Nephron progenitor cell (in vitro differentiated cells): Measurements from ENCODE around the gene ZDHHC13.

Experiments
- DNase-seq: peaks from one replicate; pipeline ENCODE4 v3.0.0; 2021
- H3K27ac Mint-ChIP-seq: 2 replicates; pipeline ENCODE4 v1.8.0; 2021; ENCODE audit warnings: mild to moderate bottlenecking, moderate library complexity, mixed read lengths
- H3K27me3 Mint-ChIP-seq: 2 replicates; pipeline ENCODE4 v1.8.0; 2021; ENCODE audit warnings: mild to moderate bottlenecking, low read depth, mixed read lengths; ENCODE audit not compliant: poor library complexity
- H3K36me3 Mint-ChIP-seq: 2 replicates; pipeline ENCODE4 v1.8.0; 2021; ENCODE audit warnings: low read depth, mixed read lengths
- H3K4me1 Mint-ChIP-seq: 2 replicates; pipeline ENCODE4 v1.8.0; 2021; ENCODE audit warnings: mixed read lengths
- H3K4me3 Mint-ChIP-seq: 2 replicates; pipeline ENCODE4 v1.8.0; 2021; ENCODE audit warnings: mild to moderate bottlenecking, moderate library complexity, mixed read lengths
- H3K9me3 Mint-ChIP-seq: 2 replicates; pipeline ENCODE4 v1.8.0; 2021; ENCODE audit warnings: mild to moderate bottlenecking, moderate library complexity, mixed read lengths
- CTCF ChIP-seq: fragments of 200-600 bp; sonication (generic); IDR thresholded peaks from 2 replicates; pipeline ENCODE4 v1.5.0; 2021; ENCODE audit warnings: antibody characterized with exemption

Gene ZDHHC13

GRCh38 chr11:19102521-19102900 is 14.5 kb upstream of the ZDHHC13 start:
- peaks cover 10% of the 10 kb centered on the region for H3K9me3 Mint-ChIP-seq
- H3K4me1 Mint-ChIP-seq, result peaks cover 24% of the 10 kb centered on the region
- no peak for TF ChIP-seq CTCF
- H3K4me3 Mint-ChIP-seq, result no peak overlapping the region
- no peak overlapping the region for H3K27ac Mint-ChIP-seq
- no peak for DNase-seq
- H3K36me3 Mint-ChIP-seq, result no peaks in the 10 kb centered on the region
- peaks cover 9% of the 10 kb centered on the region for H3K27me3 Mint-ChIP-seq

GRCh38 chr11:19105011-19105410 is 12.0 kb upstream of the ZDHHC13 start:
- H3K36me3 Mint-ChIP-seq, result no peaks in the 10 kb centered on the region
- no peak for DNase-seq
- peaks cover 9% of the 10 kb centered on the region for H3K27me3 Mint-ChIP-seq
- H3K4me3 Mint-ChIP-seq, result no peak overlapping the region
- H3K27ac Mint-ChIP-seq, result no peak overlapping the region
- H3K9me3 Mint-ChIP-seq, result peaks cover 10% of the 10 kb centered on the region
- H3K4me1 Mint-ChIP-seq, result peaks cover 13% of the 10 kb centered on the region
- TF ChIP-seq CTCF, result no peak

DNA sequence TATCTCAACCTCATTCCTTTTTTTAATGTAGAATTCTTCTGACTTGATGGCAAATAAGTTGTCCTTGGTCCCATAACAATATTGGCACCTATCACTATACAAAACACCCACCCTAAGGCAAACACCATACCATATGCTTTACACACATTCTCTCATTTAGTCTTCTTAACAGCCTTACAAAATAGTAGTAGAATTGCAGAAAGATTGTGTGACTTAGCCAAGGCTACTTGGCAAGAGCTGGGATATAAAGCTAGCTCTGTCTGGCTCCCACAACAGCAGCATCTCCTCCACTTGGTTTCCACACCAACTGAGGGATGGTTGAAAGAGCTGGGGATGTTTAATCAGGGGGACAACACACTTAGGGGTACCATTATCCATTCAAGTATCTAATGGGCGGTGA is 9.8 kb upstream of the ZDHHC13 start:
- no peak for TF ChIP-seq CTCF
- Mint-ChIP-seq H3K36me3 (no peaks in the 10 kb centered on the region), H3K4me1 (peaks cover 6% of the 10 kb centered on the region), H3K27me3 (peaks cover 9% of the 10 kb centered on the region), H3K27ac (no peak overlapping the region), H3K9me3 (no peaks in the 10 kb centered on the region), H3K4me3 (no peak overlapping the region)
- DNase-seq, result no peak

DNA sequence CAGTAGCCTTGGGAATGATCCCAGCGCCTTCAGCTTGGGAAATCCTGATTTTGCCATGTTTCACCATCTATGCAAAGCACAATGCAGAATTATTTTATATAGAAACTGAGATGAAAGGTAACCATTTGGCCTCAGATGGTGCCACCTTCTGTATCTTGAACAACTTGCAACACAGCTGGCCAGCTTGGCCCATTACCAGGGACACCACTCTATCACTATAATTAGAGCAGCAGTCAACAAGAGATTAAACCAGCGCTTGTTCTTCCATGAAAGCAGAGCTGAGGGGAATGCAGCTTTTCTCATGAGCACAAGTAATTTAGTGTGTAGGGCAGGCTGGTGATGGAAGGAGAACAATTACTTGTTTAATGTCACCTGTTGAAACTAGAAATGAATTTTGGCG is 6.7 kb upstream of the ZDHHC13 start:
- Mint-ChIP-seq H3K27ac (no peak overlapping the region), H3K36me3 (no peaks in the 10 kb centered on the region), H3K27me3 (peaks cover 13% of the 10 kb centered on the region), H3K9me3 (no peaks in the 10 kb centered on the region), H3K4me1 (no peaks in the 10 kb centered on the region), H3K4me3 (no peak overlapping the region)
- DNase-seq, result no peak
- no peak for TF ChIP-seq CTCF

DNA sequence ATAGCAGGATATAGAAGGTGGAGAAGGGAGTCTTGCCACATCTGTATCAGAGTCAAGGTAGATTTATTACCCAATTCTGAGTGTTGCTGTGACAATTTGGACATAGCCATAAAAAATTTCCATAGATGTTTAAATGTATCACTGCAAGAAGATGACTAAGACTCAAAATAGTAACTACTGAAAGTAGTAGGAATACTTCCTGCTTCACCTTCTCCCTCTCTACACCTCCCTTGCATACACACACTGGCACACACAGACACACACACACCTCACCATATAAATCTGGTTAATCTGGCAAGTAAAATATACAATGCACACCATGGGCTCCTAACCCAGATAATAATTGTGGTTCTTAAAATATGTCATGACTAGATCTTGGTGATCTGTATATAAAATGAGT is 5.2 kb upstream of the ZDHHC13 start:
- no peaks in the 10 kb centered on the region for H3K9me3 Mint-ChIP-seq
- H3K4me1 Mint-ChIP-seq, result peaks cover 4% of the 10 kb centered on the region
- no peak overlapping the region for H3K27ac Mint-ChIP-seq
- H3K4me3 Mint-ChIP-seq, result no peak overlapping the region
- no peaks in the 10 kb centered on the region for H3K36me3 Mint-ChIP-seq
- no peak for TF ChIP-seq CTCF
- H3K27me3 Mint-ChIP-seq, result peaks cover 16% of the 10 kb centered on the region
- no peak for DNase-seq

DNA sequence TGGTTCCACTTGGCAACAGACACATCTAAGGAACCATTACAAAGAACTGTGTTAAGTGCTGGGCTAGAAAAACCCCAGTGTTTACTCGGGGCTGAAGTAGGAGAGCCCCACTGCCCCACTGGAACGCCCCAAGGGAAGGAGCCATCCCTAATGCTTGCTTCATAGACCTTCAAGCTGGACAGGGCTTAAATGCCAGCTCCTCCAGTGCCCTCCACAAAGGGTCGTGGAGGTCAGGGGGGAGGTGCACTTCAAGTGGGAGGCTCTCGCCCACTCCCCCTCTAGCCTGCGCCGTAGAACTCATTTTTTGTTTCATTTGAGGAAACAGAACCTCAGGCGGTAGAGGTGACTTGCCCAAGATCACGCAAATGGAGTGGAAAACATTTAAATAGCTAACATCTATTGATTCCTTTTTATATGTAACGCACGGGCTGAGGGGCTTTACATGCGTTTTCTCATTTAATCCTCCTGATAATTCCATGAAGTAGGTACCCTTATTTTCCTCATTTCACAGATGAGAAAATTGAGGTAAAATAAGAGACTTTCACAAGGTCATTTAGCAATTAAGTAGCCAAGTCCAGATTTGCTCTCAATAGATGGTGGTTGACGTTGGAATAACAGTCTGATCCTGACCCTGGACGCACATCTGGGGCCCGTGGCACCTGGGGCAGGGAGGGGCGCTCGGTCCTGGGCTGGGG is 545 bp upstream of the ZDHHC13 start:
- Mint-ChIP-seq H3K4me3 (peak overlapping the region; percentile 90), H3K36me3 (peaks cover 10% of the 10 kb centered on the region), H3K27ac (no peak overlapping the region), H3K4me1 (peaks cover 26% of the 10 kb centered on the region), H3K9me3 (no peaks in the 10 kb centered on the region), H3K27me3 (peaks cover 13% of the 10 kb centered on the region)
- TF ChIP-seq CTCF, result no peak
- DNase-seq, result no peak
